NCI-H524 treated with DMSO at 0.1 percent for 48 hours (cell line): ENCODE measurements around the gene NHSL1.

Experiments used
- DNase-seq: peaks from one replicate; lab custom pipeline; 2025; lab: John Stamatoyannopoulos, UW

Gene NHSL1

GRCh38 chr6:138401960-138402837 is 97.1 kb downstream of the NHSL1 start:
- no peak for DNase-seq

GRCh38 chr6:138400326-138400725 is 99.0 kb downstream of the NHSL1 start:
- DNase-seq = no peak

- DNase-seq = no peak
Observed at GRCh38 chr6:138397128-138398122, 101.9 kb downstream of the NHSL1 start.

- no peak for DNase-seq
Observed at GRCh38 chr6:138396709-138397108, 102.6 kb downstream of the NHSL1 start.

GRCh38 chr6:138393871-138394783 is 105.2 kb downstream of the NHSL1 start:
- DNase-seq = no peak

- DNase-seq = no peak
Observed at GRCh38 chr6:138389551-138389950, 109.7 kb downstream of the NHSL1 start.

- DNase-seq = no peak
Observed at GRCh38 chr6:138387577-138388368, 111.5 kb downstream of the NHSL1 start.

- DNase-seq = no peak
Observed at GRCh38 chr6:138386897-138387296, 112.4 kb downstream of the NHSL1 start.

- DNase-seq = peak; percentile 91
Observed at GRCh38 chr6:138383776-138384175, 115.5 kb downstream of the NHSL1 start.

- DNase-seq = no peak
Observed at GRCh38 chr6:138382498-138383265, 116.6 kb downstream of the NHSL1 start.

- DNase-seq = no peak
Observed at GRCh38 chr6:138378463-138378862, 120.8 kb downstream of the NHSL1 start.

GRCh38 chr6:138377844-138378243 is 121.5 kb downstream of the NHSL1 start, which contains the start of gene SMIM28:
Gene SMIM28 (plus strand): TSS chr6:138377905. CDS start chr6:138378073, 168 bp downstream.
- no peak for DNase-seq

- DNase-seq = no peak
Observed at GRCh38 chr6:138377042-138377441, 122.3 kb downstream of the NHSL1 start.

GRCh38 chr6:138374815-138375214 is 124.5 kb downstream of the NHSL1 start:
- no peak for DNase-seq

- DNase-seq = no peak
Observed at GRCh38 chr6:138374230-138374629, 125.1 kb downstream of the NHSL1 start.

GRCh38 chr6:138372711-138373463 is 126.4 kb downstream of the NHSL1 start:
- no peak for DNase-seq
